HG03558 (cell line): Measurements from ENCODE around the gene ITIH3.

ENCODE experiments used
- ATAC-seq: cut with Tn5 transposase; IDR thresholded peaks from one replicate; pipeline ENCODE4 v1.9.1; 2021; ENCODE audit warnings: moderate number of reproducible peaks; ENCODE audit not compliant: unreplicated experiment; ENCODE audit errors: extremely low read depth

ITIH3 gene

GRCh38 chr3:52777959-52778805 is 16.4 kb upstream of the ITIH3 start:
- no peak for ATAC-seq

DNA sequence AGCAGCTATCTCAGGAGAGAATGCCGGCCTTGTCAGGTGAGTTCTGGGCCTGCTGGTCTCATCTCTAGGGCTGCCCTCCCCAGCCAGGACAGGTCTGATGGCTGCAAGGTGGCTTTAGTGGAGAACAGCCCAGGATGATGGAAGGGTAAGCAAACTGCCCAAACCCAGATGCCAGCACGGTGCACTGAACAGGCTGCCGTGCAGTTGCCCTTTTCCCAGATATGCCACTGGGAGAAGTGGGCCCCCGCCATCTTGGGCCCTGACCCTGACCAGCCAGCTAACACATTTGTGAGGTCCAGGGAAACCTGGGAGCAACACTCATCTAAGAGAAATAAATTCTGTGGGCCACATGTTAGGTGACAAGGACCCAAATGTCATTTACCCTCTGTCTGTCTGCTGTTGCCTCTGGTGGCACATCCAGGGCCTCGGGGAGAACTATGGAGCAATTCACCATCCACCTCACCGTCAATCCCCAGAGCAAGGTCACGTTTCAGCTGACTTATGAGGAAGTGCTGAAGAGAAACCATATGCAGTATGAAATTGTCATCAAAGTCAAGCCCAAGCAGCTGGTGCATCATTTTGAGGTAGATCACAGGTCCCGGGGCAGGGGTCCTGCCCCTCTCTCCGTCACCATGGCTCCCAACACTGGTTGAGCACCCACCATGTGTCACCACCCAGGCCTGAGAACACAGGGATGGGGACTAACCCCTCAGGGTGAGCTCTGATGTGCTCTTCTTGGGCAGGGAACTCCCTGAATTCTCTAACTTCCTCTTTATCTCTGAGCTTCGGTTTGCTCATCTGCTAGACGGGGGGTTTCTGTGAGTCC is 15.4 kb upstream of the ITIH3 start:
- ATAC-seq = peak; percentile 62

DNA sequence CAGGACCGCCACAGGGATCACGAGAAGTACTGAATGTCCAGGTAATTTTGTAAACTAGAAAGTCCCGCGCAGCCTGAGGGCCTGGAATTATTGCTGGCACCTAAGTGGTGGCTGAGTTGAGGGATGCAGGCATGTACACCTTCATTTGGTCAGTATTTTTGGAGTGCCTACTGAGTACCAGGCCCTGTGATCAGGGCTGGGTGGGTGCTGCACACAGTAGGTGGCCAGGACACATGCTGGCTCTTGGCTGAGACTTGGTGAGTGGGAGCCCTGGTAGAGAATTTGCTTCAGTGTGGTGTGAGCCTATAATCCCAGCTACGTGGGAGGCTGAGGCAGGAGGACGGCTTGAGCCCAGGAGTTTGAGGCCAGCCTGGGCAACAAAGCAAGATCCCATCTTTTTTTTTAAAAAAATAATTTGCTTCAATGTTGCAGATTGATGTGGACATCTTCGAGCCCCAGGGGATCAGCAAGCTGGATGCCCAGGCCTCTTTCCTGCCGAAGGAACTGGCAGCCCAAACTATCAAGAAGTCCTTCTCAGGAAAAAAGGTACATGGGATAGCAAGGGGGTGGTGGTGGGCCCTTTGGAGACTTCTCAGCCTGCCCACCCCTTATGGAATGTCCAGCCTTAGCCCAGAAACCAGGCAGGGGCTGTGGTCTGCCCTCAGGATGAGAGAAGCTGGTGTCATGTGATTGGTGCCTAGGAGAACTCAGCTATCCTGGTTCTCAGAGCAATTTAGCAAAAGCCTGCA is 14.6 kb upstream of the ITIH3 start:
- ATAC-seq = no peak

- no peak for ATAC-seq
Measured at GRCh38 chr3:52781741-52782140, 12.9 kb upstream of the ITIH3 start.

GRCh38 chr3:52782412-52783210 is 12.0 kb upstream of the ITIH3 start:
- no peak for ATAC-seq

- no peak for ATAC-seq
Measured at GRCh38 chr3:52783211-52783555, 11.4 kb upstream of the ITIH3 start.

GRCh38 chr3:52784021-52784621 is 10.5 kb upstream of the ITIH3 start:
- ATAC-seq = no peak

DNA sequence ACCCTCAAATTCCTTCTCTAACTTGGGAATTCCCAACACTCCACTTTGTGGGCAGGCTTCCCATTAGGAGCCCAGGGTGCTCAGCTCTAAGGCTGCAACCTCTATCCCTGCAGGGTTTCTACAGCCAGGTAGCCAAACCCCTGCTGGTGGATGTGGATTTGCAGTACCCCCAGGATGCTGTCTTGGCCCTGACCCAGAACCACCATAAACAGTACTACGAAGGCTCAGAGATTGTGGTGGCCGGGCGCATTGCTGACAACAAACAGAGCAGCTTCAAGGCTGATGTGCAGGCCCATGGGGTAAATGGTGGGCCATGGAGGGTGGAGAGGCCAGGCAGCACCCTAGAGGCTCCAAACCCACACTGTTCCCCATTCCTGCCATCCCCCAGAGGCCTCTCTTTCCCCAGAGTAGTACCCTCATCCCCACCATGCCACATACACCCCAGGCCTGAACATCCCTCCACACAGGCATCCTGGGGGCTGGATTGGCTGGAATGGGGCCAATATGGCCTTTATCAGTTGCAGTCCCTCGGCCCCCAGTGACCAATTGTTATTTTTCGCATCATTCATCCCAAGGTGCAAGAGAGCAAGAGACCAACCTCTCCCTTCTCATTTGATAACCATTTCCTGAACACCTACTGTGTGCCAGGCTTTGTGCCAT is 9.5 kb upstream of the ITIH3 start:
- no peak for ATAC-seq

- no peak for ATAC-seq
Measured at GRCh38 chr3:52786330-52787215, 8.0 kb upstream of the ITIH3 start.

- no peak for ATAC-seq
Measured at GRCh38 chr3:52787246-52787645, 7.3 kb upstream of the ITIH3 start.

DNA sequence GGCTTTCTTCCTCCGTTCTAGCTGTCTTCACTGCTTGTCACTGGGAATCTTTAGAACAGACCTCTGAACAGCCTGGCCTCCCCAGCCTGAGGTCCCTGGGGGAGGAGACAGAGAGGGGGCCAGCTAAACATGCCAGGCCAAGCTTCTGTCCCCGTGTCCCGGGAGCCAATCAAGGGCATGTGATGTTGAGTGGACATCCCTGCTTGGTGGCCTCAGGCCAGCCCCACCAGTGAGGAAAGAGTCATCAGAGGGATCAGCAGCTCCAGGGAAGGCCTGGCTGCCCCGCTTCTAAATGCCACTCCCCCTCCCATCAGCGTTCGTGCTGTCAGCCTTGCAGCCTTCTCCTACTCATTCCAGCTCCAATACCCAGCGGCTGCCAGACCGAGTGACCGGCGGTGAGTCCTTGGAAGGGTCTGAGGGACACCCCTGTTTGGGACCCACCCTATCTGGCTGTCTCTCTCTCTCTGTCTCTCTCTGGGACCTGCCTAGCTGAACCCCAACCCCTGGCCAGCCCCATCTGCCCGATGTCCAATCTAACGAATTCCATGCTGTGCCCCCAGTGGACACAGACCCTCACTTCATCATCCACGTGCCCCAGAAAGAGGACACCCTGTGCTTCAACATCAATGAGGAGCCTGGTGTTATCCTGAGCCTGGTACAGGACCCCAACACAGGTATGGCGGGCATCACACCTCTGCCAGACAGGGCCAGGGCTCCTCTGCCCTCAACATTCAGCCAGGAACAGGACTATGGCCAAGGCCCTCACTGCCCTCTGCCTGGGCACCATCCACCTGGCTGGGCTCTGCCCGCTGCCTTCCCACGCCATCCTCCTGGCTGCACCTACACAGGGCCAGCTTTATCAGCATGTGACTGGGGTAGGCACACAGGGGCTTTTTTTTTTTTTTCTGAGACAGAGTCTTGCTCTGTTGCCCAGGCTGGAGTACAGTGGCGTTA is 6.6 kb upstream of the ITIH3 start:
- no peak for ATAC-seq

- ATAC-seq = no peak
Measured at GRCh38 chr3:52788890-52789745, 5.5 kb upstream of the ITIH3 start.

GRCh38 chr3:52789746-52790040 is 4.9 kb upstream of the ITIH3 start:
- no peak for ATAC-seq

DNA sequence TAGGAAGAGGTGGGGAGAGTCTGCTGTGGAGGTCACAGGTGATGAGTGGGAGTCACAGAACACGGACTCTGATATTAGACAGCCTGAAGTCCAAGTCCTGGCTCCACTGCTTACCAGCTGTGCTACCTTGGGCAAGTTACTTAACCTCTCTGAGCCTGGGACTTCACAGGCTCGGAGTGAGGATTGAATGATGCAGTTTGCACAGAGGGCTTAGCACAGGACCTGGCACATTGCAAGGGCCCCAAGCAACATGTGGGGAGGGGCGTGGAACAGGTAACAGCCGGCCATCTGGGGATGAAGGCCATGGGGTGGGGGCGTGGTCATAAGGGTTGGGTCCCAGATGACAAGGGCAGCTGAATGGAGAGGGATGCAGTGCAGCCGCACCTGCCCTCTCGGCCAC is 4.3 kb upstream of the ITIH3 start:
- no peak for ATAC-seq

DNA sequence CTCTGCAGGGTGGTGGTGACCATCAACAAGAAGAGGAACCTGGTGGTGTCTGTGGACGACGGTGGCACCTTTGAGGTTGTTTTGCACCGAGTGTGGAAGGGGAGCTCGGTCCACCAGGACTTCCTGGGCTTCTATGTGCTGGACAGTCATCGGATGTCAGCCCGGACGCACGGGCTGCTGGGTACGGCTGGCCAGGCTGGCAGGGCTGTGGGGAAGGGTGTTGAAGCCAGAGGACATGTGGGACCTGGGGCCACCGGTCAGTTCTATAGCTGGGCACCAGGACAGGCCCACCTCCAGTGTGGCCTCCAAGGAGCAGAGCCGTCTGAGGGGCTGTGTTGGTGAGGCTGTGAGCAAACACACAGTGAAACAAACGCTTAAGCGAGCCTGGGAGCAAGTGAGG is 3.9 kb upstream of the ITIH3 start:
- no peak for ATAC-seq

DNA sequence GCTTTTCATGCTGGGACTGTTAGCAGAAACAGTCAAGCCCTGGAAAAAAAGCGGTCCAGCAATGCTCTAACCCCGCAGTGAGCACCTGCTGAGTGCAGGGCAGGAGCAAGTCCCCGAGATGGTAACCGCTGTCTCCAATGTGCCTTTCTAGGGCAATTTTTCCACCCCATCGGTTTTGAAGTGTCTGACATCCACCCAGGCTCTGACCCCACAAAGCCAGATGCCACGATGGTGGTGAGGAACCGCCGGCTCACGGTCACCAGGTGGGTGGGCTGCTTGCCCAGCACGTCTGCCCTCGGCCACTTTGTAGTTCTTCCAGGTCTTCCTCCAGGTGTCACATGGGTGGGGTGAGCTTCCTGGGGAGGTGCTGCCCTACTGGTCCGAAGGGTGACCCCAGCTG is 3.2 kb upstream of the ITIH3 start:
- no peak for ATAC-seq
